Measurements from ENCODE around the gene ERICH6B. TPM values are rescaled to one million over a fixed set of nuclear protein-coding genes. Genes with fewer than 3 reads are reported as not detected.

Gene ERICH6B
- total and polyA plus RNA-seq, 2 experiments from 2014 or later: not detected

DNA sequence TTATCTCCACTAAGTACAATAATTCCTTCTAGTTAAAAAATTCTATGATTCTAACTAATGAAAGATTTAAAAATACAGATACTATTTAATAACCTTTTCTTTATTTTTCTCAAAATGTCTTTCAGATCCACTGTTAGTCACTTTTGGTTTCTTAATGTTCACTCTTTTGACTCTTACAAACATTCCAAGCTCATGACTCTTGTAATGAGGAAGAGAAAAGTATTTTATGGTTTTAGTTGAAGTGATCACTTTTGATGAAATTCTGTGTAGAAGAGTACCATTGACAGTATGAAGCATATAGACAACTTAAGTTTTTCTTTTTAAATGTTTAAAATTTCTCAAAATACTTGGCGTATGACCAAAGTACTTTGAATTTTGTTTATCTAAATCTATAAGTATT lies 123.0 kb downstream of the ERICH6B start:
- H3K79me2 ChIP-seq (replicated peaks; ENCODE audit: insufficient read depth): no peaks in the 10 kb centered on the region
- H3K36me3 Mint-ChIP-seq (ENCODE audit: low read depth): peaks cover 19% of the 10 kb centered on the region
- no peaks in the 10 kb centered on the region for H3K9me2 ChIP-seq (ENCODE audit: insufficient read depth)
- no peak overlapping the region for H3K27ac ChIP-seq (ENCODE audit: low read depth)
- TF ChIP-seq, protein P1, sequence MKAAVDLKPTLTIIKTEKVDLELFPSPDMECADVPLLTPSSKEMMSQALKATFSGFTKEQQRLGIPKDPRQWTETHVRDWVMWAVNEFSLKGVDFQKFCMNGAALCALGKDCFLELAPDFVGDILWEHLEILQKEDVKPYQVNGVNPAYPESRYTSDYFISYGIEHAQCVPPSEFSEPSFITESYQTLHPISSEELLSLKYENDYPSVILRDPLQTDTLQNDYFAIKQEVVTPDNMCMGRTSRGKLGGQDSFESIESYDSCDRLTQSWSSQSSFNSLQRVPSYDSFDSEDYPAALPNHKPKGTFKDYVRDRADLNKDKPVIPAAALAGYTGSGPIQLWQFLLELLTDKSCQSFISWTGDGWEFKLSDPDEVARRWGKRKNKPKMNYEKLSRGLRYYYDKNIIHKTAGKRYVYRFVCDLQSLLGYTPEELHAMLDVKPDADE (IDR thresholded peaks at IDR 0.05): no peak
- TF ChIP-seq, protein P2, sequence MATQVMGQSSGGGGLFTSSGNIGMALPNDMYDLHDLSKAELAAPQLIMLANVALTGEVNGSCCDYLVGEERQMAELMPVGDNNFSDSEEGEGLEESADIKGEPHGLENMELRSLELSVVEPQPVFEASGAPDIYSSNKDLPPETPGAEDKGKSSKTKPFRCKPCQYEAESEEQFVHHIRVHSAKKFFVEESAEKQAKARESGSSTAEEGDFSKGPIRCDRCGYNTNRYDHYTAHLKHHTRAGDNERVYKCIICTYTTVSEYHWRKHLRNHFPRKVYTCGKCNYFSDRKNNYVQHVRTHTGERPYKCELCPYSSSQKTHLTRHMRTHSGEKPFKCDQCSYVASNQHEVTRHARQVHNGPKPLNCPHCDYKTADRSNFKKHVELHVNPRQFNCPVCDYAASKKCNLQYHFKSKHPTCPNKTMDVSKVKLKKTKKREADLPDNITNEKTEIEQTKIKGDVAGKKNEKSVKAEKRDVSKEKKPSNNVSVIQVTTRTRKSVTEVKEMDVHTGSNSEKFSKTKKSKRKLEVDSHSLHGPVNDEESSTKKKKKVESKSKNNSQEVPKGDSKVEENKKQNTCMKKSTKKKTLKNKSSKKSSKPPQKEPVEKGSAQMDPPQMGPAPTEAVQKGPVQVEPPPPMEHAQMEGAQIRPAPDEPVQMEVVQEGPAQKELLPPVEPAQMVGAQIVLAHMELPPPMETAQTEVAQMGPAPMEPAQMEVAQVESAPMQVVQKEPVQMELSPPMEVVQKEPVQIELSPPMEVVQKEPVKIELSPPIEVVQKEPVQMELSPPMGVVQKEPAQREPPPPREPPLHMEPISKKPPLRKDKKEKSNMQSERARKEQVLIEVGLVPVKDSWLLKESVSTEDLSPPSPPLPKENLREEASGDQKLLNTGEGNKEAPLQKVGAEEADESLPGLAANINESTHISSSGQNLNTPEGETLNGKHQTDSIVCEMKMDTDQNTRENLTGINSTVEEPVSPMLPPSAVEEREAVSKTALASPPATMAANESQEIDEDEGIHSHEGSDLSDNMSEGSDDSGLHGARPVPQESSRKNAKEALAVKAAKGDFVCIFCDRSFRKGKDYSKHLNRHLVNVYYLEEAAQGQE (IDR thresholded peaks at IDR 0.05; ENCODE audit: unreplicated experiment): no peak
- TF ChIP-seq ZNF462 (CRISPR knock-in tag; IDR thresholded peaks at IDR 0.05) (no peak), NANOG (IDR thresholded peaks at IDR 0.05; ENCODE audit: borderline replicate concordance) (no peak), ZNF331 (CRISPR knock-in tag; IDR thresholded peaks at IDR 0.05; ENCODE audit: low read depth) (no peak), ZNF114 (CRISPR knock-in tag; IDR thresholded peaks at IDR 0.05) (no peak), EZH2 (IDR thresholded peaks at IDR 0.05; ENCODE audit: low read depth, unreplicated experiment) (no peak), CREB1 (CRISPR knock-in tag; IDR thresholded peaks at IDR 0.05; ENCODE audit: low read depth) (no peak), STAT1 (IDR thresholded peaks at IDR 0.05; ENCODE audit: unreplicated experiment) (no peak), EZH2phosphoT487 (IDR thresholded peaks at IDR 0.05; ENCODE audit: unreplicated experiment) (no peak), POLR2AphosphoS5 (IDR thresholded peaks at IDR 0.05; ENCODE audit: low read depth) (no peak)
- TF ChIP-seq, protein P3, sequence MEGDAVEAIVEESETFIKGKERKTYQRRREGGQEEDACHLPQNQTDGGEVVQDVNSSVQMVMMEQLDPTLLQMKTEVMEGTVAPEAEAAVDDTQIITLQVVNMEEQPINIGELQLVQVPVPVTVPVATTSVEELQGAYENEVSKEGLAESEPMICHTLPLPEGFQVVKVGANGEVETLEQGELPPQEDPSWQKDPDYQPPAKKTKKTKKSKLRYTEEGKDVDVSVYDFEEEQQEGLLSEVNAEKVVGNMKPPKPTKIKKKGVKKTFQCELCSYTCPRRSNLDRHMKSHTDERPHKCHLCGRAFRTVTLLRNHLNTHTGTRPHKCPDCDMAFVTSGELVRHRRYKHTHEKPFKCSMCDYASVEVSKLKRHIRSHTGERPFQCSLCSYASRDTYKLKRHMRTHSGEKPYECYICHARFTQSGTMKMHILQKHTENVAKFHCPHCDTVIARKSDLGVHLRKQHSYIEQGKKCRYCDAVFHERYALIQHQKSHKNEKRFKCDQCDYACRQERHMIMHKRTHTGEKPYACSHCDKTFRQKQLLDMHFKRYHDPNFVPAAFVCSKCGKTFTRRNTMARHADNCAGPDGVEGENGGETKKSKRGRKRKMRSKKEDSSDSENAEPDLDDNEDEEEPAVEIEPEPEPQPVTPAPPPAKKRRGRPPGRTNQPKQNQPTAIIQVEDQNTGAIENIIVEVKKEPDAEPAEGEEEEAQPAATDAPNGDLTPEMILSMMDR (conservative IDR thresholded peaks at IDR 0.05; ENCODE audit: low read depth in 2 of 2): no peak
- no peak overlapping the region for H3K27ac Mint-ChIP-seq
- DNase-seq (ENCODE audit: low spot score): no peak
- H3K27me3 ChIP-seq (ENCODE audit: insufficient read depth): no peaks in the 10 kb centered on the region
- H3K4me1 Mint-ChIP-seq: no peaks in the 10 kb centered on the region
- H3K9me3 Mint-ChIP-seq: no peaks in the 10 kb centered on the region
- H4K20me1 ChIP-seq (replicated peaks; ENCODE audit: insufficient read depth): no peaks in the 10 kb centered on the region
- no peak overlapping the region for H3K4me3 Mint-ChIP-seq
- no peaks in the 10 kb centered on the region for H3K27me3 Mint-ChIP-seq (ENCODE audit: insufficient read depth, low read depth, poor library complexity)
- H3K4me3 ChIP-seq: no peak overlapping the region
- no peak overlapping the region for H3K4me2 ChIP-seq
- H2AFZ ChIP-seq: no peak overlapping the region
- no peaks in the 10 kb centered on the region for H3K4me1 ChIP-seq (ENCODE audit: insufficient read depth)
- H3K36me3 ChIP-seq (ENCODE audit: insufficient read depth): peaks cover 8% of the 10 kb centered on the region
- no peak for ATAC-seq
- no peaks in the 10 kb centered on the region for H3F3A ChIP-seq (replicated peaks; ENCODE audit: low read depth)
